IgD-negative memory B cell (primary cell): ENCODE measurements around the gene FKBP7. TPM values are rescaled to one million over a fixed set of nuclear protein-coding genes. Genes with fewer than 3 reads are reported as not detected.
A peak's percentile ranks its signal among the peaks of the same experiment; 100 is the strongest.
"Not testable (repeated sequence)": the region's sequence is repeated elsewhere in the genome, so short reads cannot be mapped to it uniquely, and the experiment has no call there.

Source experiments
- H3K27ac Mint-ChIP-seq, 3 donors: one replicate each; pipeline ENCODE4 v1.8.0; 2020 to 2022; ENCODE audit warnings: mild to moderate bottlenecking in 3 of 3, mixed read lengths in 3 of 3, moderate library complexity in 1 of 3
- H3K27me3 Mint-ChIP-seq: one replicate; pipeline ENCODE4 v1.8.0; 2021; ENCODE audit warnings: mixed read lengths
- H3K36me3 Mint-ChIP-seq: one replicate; pipeline ENCODE4 v1.8.0; 2020; ENCODE audit warnings: mild to moderate bottlenecking, mixed read lengths
- H3K4me1 Mint-ChIP-seq, 3 donors: one replicate each; pipeline ENCODE4 v1.8.0; 2020 to 2022; ENCODE audit warnings: mixed read lengths in 3 of 3, mild to moderate bottlenecking in 1 of 3
- H3K4me3 Mint-ChIP-seq, 4 donors: one replicate each; pipeline ENCODE4 v1.8.0; 2020 to 2022; ENCODE audit warnings: mild to moderate bottlenecking in 4 of 4, mixed read lengths in 4 of 4, moderate library complexity in 3 of 4
- H3K9me3 Mint-ChIP-seq, 3 donors: one replicate each; pipeline ENCODE4 v1.8.0; 2020 to 2021; ENCODE audit warnings: mixed read lengths in 3 of 3, mild to moderate bottlenecking in 1 of 3
- polyA plus RNA-seq: library from polyadenylated mRNA; unstranded; fragments of 300-500 nt; fragmentation: Illumina TruSeq; gene quantifications from one replicate; pipeline ENCODE4 v1.2.3, GENCODE V29; 2021

Gene FKBP7
- polyA plus RNA-seq, 1 donor from 2014 or later, result 4.5 TPM

DNA sequence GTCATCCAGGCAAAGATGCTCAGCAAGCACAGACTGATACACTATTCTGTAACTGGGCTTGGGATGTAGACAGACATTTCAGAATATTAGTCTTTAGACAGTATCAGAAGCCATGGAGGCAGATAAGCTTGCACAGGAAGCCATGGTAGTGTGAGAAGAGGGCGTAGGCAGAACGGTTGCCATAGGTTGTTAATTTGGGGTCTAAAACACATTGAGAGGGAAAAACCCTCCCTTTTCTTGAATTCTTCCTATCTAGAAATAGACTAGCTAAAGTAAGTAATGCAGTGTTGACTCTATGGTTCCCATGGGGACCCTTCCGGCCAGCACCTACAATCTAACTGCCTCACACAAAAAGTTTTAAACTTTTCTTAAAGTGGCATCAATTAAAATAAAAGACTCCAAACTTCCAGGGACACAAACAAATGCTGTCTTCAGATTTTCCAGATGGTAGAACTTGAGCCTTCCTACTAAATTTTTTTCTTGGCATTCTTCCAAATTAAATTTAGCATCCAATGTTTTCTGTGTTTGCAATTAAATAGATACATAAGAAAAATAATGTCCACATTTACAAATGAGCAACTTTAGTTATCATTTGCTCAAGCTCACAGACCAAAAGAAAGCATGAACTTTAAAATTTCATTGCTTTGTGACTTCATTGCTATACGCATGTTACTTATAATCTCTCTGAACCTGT, 29.3 kb downstream of the FKBP7 start:
- peaks cover 20 to 29% (median 27%) of the 10 kb centered on the region in 3 donors for H3K4me1 Mint-ChIP-seq
- H3K9me3 Mint-ChIP-seq, result no peaks in the 10 kb centered on the region
- peak overlapping the region; percentile 82 to 98 (median 94) for H3K27ac Mint-ChIP-seq
- peaks cover 2% of the 10 kb centered on the region for H3K36me3 Mint-ChIP-seq
- H3K27me3 Mint-ChIP-seq, result no peaks in the 10 kb centered on the region
- peak overlapping the region; percentile 14 to 99 (median 54) for H3K4me3 Mint-ChIP-seq

DNA sequence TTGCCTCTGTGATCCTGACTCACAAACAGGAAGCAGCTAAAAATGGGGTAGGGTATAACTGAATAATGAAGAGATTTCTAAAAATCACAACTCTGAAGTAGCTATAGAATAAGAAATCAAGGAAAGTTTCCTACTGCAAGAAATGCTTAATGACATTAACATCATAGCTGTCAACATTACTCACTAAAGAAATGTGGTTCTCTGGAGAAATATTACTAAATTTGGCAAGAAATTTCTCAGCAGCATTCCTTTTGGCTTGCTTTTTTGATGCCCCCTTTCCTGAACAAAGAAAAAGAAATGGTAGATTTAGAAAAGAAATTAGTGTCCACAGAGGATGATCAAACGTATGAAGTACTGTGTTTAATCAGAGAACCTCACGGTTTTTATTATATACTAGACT, 37.0 kb downstream of the FKBP7 start:
- H3K27me3 Mint-ChIP-seq, result no peaks in the 10 kb centered on the region
- H3K4me3 Mint-ChIP-seq, result no peak overlapping the region
- peaks cover 9% of the 10 kb centered on the region for H3K36me3 Mint-ChIP-seq
- H3K9me3 Mint-ChIP-seq, result no peaks in the 10 kb centered on the region
- H3K27ac Mint-ChIP-seq, result no peak overlapping the region
- peaks cover 0 to 3% (median 1%) of the 10 kb centered on the region in 3 donors for H3K4me1 Mint-ChIP-seq

DNA sequence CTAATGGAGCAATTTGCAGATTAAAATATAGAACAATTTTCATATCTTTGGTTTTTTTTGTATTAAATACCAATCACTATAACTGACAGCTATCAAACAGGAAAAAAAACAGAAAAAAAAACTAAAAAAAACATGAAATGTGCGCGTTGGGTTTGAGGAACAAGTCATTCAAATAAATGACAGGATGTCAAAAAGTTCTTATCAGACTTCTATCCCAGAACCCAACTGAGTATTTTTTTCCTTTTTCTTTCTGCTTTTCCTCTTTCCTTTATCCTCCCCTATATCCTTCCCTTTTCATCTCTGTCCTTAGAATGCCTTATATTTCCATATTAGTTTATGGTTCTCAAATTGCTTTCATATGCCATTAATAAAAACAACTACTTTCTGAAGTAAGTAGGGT, 41.7 kb downstream of the FKBP7 start:
- Mint-ChIP-seq H3K27me3 (no peaks in the 10 kb centered on the region), H3K4me1 (no peaks in the 10 kb centered on the region), H3K9me3 (no peaks in the 10 kb centered on the region), H3K4me3 (no peak overlapping the region), H3K36me3 (peaks cover 9% of the 10 kb centered on the region), H3K27ac (no peak overlapping the region)

DNA sequence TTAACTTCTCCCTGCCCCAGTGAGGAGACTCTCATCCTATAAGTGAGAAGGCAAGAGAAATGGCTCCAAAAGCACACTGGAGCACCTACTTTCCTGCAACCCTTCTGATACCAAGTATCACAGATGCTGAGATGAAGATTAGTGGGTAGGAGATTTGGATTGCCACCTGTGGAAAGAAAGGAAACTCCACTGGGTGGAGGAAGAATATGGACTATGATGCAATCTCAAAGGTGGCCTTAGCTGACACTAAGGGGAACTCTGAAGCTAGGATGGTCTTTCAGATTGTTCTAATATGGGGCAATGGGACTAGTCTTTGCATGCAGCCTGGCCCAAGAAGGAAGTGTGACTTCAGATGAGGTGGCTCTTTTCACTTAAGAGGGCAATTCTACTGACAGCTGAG, 49.1 kb downstream of the FKBP7 start:
- Mint-ChIP-seq H3K36me3 (peaks cover 6% of the 10 kb centered on the region), H3K27me3 (no peaks in the 10 kb centered on the region), H3K9me3 (peaks cover 4 to 18% (median 7%) of the 10 kb centered on the region in 3 donors), H3K4me3 (no peak overlapping the region), H3K27ac (peak overlapping the region in 1 of 3 donors; percentile 8), H3K4me1 (no peaks in the 10 kb centered on the region)

DNA sequence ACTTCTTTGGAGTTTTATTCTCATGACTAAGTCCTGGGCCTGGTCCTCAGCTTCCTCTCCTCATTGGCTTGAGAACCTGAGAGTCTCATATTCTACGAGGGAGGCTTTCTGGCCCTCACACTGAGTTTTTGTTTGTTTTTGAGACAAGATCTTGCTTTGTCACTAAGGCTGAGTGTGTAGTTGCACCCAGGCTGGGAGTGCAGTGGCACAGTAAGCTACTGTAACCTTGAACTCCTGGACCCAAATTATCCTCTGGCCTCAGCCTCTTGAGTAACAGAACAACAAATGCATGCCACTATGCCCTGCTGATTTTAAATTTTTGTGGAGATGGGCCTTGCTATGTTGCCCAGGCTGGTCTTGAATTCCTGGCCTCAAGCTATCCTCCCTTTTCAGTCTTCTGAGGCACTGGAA, 50.0 kb downstream of the FKBP7 start:
- H3K27ac Mint-ChIP-seq, result no peak overlapping the region
- H3K4me1 Mint-ChIP-seq, result no peaks in the 10 kb centered on the region
- H3K4me3 Mint-ChIP-seq, result no peak overlapping the region
- H3K27me3 Mint-ChIP-seq, result no peaks in the 10 kb centered on the region
- peaks cover 4 to 19% (median 7%) of the 10 kb centered on the region in 3 donors for H3K9me3 Mint-ChIP-seq
- peaks cover 5% of the 10 kb centered on the region for H3K36me3 Mint-ChIP-seq

DNA sequence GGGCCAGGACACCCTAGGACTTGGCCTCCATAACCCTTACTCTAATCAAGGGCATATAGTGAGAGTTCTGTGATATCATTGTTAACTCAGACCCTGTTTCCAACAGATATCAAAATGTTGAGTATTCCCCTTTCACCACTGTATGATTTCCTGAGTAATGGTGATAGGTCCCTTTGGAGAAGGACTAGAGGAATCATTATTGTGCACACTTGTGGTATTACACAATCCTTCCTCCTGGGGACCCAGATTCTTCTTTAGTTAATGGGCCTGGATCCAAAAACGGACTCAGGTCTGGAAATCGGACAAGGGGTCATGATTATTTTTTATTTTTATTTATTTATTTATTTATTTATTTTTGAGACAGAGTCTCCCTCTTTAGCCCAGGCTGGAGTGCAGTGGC, 50.9 kb downstream of the FKBP7 start:
- H3K27me3 Mint-ChIP-seq, result no peaks in the 10 kb centered on the region
- H3K36me3 Mint-ChIP-seq, result peaks cover 5% of the 10 kb centered on the region
- peaks cover 4 to 19% (median 7%) of the 10 kb centered on the region in 3 donors for H3K9me3 Mint-ChIP-seq
- H3K4me1 Mint-ChIP-seq, result no peaks in the 10 kb centered on the region
- H3K4me3 Mint-ChIP-seq, result no peak overlapping the region
- H3K27ac Mint-ChIP-seq, result no peak overlapping the region

DNA sequence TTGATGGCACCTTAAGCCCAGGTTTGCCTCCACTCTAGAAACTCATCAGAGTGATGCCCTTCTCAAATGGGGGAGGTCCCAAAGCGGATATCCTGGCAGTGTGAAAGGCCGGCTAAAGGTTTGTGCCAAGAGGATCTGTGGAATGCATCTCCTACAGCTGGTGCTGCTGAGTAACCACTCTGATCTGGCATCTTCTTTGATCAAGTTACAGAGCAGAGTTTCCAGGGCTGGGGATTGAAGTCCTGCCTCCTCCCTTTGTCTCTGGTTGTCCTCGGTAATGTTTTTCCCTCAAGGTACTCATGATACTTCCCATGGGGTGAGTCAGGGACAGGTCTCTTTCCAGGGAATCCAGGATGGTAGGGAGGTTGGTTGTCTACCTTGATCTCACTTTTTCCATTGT, 52.0 kb downstream of the FKBP7 start:
- Mint-ChIP-seq H3K9me3 (peaks cover 4 to 19% (median 7%) of the 10 kb centered on the region in 3 donors), H3K36me3 (peaks cover 5% of the 10 kb centered on the region)

DNA sequence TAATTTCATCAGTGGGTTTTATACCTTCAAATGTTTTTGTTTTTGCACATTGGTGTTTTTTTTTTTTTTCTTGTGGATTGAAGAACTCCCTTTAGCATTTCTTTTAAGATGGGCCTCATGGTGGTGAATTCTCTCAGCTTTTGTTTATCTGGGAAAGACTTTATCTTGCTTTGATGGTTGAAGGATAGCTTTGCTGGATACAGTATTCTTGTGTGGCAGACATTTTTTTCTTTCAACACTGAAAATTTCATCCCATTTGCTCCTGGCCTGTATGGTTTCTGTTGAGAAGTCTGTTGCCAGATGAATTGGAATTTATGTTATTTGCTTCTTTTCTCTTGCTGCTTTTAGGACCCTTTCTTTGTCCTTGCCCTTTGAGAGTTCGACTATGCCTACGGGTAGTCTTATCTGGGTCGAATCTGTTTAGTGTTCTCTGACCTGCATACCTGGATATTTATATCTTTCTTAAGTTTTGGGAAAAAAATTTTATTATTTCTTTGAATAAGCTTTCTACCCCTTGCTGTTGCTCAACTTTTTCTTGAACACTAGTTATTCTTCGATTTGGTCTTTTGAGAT, 53.1 kb downstream of the FKBP7 start:
- Mint-ChIP-seq H3K9me3 (peaks cover 4 to 19% (median 7%) of the 10 kb centered on the region in 3 donors), H3K4me1 (peaks cover 0 to 2% (median 0%) of the 10 kb centered on the region in 3 donors), H3K36me3 (peaks cover 5% of the 10 kb centered on the region), H3K4me3 (no peak overlapping the region), H3K27me3 (no peaks in the 10 kb centered on the region), H3K27ac (no peak overlapping the region)

More for the DNA sequence above, 52.0 kb downstream of the FKBP7 start:
- no peak overlapping the region for H3K27ac Mint-ChIP-seq
- H3K4me3 Mint-ChIP-seq, result no peak overlapping the region
- no peaks in the 10 kb centered on the region for H3K27me3 Mint-ChIP-seq
- no peaks in the 10 kb centered on the region for H3K4me1 Mint-ChIP-seq

DNA sequence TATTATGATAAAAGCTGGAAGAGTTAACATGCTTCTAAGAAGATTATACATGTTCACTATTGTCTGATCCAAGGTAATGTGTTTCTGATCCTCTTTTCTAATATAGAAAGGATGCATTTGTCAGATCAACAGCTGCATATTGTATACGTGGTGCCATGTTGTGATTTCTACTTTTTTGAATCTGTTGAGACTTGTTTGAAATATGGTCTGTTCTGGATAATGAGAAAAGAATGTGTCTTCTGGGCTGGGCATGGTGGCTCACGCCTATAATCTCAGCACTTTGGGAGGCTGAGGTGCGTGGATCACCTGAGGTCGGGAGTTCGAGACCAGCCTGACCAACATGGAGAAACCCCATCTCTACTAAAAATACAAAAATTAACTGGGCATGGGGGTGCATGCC, 54.7 kb downstream of the FKBP7 start:
- not testable (repeated sequence) for H3K4me1 Mint-ChIP-seq, H3K27me3 Mint-ChIP-seq, H3K4me3 Mint-ChIP-seq, H3K36me3 Mint-ChIP-seq
- H3K27ac Mint-ChIP-seq, result peak overlapping the region in 1 of 3 donors; percentile 79
- peaks cover 4 to 19% (median 7%) of the 10 kb centered on the region in 3 donors for H3K9me3 Mint-ChIP-seq

DNA sequence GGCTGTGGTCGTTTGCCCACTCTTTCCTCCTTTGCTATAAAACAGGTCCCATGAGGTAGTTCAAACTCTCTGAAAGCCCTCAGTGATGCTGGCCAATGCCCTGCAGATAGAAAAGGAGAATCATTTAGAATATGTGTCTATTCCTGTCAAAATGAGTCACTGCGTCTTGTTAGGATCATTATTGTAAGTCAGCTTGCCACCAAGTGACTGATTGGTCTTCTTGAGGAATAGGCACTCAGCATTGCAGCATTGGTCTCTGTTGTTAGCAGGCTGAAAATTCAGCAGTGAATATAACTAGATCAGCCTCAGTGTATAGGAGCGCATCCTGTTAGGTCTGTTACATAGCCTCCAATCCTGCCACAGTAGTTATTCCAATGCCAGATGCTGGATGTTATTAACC, 56.3 kb downstream of the FKBP7 start:
- Mint-ChIP-seq H3K27me3 (no peaks in the 10 kb centered on the region), H3K4me3 (no peak overlapping the region), H3K4me1 (peaks cover 0 to 2% (median 0%) of the 10 kb centered on the region in 3 donors), H3K9me3 (peaks cover 4 to 19% (median 7%) of the 10 kb centered on the region in 3 donors), H3K27ac (no peak overlapping the region), H3K36me3 (no peaks in the 10 kb centered on the region)

DNA sequence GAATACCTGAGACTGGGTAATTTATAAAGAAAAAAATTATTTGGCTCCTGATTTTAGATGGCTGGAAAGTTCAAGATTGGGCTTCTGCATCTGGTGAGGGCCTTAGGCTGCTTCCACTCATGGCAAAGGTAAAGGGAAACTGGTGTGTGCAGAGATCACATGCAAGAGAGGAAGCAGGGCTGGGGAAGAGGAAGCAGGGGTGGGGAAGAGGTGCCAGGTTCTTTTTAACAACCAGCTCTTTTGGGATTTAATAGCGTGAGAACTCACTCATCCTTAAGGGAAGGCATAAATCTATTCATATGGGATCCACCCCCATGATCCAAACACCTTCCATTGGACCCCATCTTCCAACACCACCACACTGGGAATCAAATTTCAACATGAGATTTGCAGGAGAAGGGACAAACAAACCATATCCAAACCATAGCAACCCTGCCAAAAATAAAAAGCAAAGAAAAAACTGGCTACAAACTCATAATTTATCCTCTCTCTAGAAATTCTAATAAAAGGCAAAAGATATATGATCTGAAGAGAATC, 57.9 kb downstream of the FKBP7 start:
- Mint-ChIP-seq H3K36me3 (no peaks in the 10 kb centered on the region), H3K27me3 (no peaks in the 10 kb centered on the region), H3K27ac (no peak overlapping the region), H3K4me1 (peaks cover 0 to 2% (median 0%) of the 10 kb centered on the region in 3 donors), H3K9me3 (peaks cover 2 to 13% (median 4%) of the 10 kb centered on the region in 3 donors), H3K4me3 (no peak overlapping the region)

DNA sequence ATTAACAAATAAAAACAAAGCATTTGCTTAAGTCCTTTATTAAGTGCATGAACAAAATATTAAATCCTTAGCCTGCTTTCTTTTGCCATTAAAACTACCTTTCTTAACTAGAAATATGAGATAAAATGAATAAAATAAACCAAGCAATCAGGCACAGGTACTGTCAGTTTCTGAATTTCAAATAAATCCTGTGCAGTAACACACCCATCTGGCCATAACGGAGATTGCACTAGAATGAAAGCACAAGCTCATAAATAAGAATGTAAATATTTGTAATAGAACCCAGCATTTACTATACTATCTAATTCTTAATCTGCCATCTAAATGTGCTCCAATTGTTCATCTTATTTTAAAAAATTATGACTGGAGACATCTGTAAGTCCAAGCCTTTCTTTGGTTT, 59.3 kb downstream of the FKBP7 start:
- no peak overlapping the region for H3K27ac Mint-ChIP-seq

DNA sequence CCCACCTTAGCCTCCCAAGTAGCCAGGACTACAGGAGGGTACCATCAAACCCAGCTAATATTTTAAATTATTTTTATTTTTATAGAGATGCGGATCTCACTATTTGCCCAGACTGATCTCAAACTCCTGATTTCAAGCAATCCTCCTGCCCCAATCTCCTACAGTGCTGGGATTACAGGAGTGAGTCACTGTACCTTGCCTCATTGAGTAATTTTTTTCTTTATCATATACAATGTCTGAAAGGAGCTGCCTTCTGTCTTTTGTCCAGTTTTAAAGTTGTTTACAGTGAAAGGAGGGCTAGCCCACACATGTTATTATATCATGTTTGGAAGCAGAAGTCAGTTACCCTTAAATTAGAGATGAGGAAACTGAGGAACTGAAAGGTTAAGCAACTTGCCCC, 60.0 kb downstream of the FKBP7 start:
- Mint-ChIP-seq H3K9me3 (no peaks in the 10 kb centered on the region), H3K4me1 (peaks cover 12 to 19% (median 15%) of the 10 kb centered on the region in 3 donors), H3K4me3 (no peak overlapping the region), H3K27me3 (no peaks in the 10 kb centered on the region), H3K36me3 (no peaks in the 10 kb centered on the region), H3K27ac (no peak overlapping the region)

More for the DNA sequence above, 59.3 kb downstream of the FKBP7 start:
- Mint-ChIP-seq H3K27me3 (no peaks in the 10 kb centered on the region), H3K4me1 (peaks cover 8 to 12% (median 10%) of the 10 kb centered on the region in 3 donors), H3K36me3 (no peaks in the 10 kb centered on the region), H3K9me3 (no peaks in the 10 kb centered on the region), H3K4me3 (no peak overlapping the region)

DNA sequence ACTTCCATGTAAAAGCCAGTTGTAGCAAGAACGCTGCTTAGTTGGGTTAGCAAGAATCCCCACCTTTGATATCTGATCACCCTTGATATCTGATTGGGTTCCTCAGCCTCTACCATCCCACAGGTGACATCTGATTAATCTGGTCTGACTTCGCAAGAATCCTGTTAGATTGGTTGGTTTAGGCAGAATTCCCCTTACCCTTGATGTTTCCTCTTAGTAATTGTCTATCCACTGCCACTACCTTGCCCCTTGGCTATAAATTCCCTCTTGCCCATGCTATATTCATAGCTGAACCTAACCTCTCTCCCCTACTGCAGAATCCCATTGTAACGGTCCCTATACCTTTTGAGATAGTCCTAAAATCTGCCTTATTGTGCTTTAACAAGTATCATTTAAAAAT, 60.5 kb downstream of the FKBP7 start:
- no peaks in the 10 kb centered on the region for H3K36me3 Mint-ChIP-seq
- H3K4me1 Mint-ChIP-seq, result peaks cover 17 to 24% (median 19%) of the 10 kb centered on the region in 3 donors
- peak overlapping the region in 1 of 4 donors; percentile 27 for H3K4me3 Mint-ChIP-seq
- no peaks in the 10 kb centered on the region for H3K27me3 Mint-ChIP-seq
- no peak overlapping the region for H3K27ac Mint-ChIP-seq
- H3K9me3 Mint-ChIP-seq, result no peaks in the 10 kb centered on the region

DNA sequence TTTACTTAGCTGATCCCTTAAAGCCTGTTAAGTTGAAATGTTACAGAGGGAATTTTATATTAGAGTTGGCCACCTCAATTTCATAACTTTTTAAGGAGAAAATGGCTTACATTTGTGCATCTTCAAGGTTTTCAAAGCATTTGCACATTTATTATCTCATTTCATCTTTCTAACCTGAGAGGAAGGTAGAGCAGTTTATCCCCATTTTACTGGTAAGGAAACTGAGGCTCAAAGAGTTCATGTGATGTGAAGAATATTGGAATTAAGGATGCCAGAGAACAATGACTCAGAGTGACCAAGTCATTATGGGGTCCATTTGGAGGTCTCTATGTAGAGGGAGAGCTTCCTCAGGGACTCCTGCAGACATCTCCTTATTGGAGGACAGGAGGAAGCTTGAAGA, 62.4 kb downstream of the FKBP7 start:
- H3K9me3 Mint-ChIP-seq, result no peaks in the 10 kb centered on the region
- H3K27me3 Mint-ChIP-seq, result no peaks in the 10 kb centered on the region
- no peak overlapping the region for H3K4me3 Mint-ChIP-seq
- peaks cover 18 to 25% (median 19%) of the 10 kb centered on the region in 3 donors for H3K4me1 Mint-ChIP-seq
- no peak overlapping the region for H3K27ac Mint-ChIP-seq
- H3K36me3 Mint-ChIP-seq, result no peaks in the 10 kb centered on the region
